ENCODE results near the gene FBXW5.

FBXW5 gene

GRCh38 chr9:136961279-136962065 is 16.9 kb upstream of the FBXW5 start:
- no peak for DNase-seq

GRCh38 chr9:136960938-136961275 is 16.4 kb upstream of the FBXW5 start:
- no peak for DNase-seq

GRCh38 chr9:136960212-136960937 is 15.8 kb upstream of the FBXW5 start:
- DNase-seq, result no peak

- no peak for DNase-seq
Measured at GRCh38 chr9:136958898-136959850, 14.6 kb upstream of the FBXW5 start.

- DNase-seq, result no peak
Measured at GRCh38 chr9:136958473-136958872, 13.9 kb upstream of the FBXW5 start.

GRCh38 chr9:136957901-136958300 is 13.4 kb upstream of the FBXW5 start:
- no peak for DNase-seq

- DNase-seq, result no peak
Measured at GRCh38 chr9:136957461-136957860, 12.9 kb upstream of the FBXW5 start.

- DNase-seq, result no peak
Measured at GRCh38 chr9:136956604-136957003, 12.1 kb upstream of the FBXW5 start.

GRCh38 chr9:136955943-136956335 is 11.4 kb upstream of the FBXW5 start:
- no peak for DNase-seq

- no peak for DNase-seq
Measured at GRCh38 chr9:136955202-136955942, 10.8 kb upstream of the FBXW5 start.

- DNase-seq, result no peak
Measured at GRCh38 chr9:136954270-136955083, 9.9 kb upstream of the FBXW5 start.

- DNase-seq, result no peak
Measured at GRCh38 chr9:136953771-136954269, 9.3 kb upstream of the FBXW5 start.

GRCh38 chr9:136952876-136953770 is 8.6 kb upstream of the FBXW5 start:
- DNase-seq, result no peak

GRCh38 chr9:136952321-136952850 is 7.8 kb upstream of the FBXW5 start:
- DNase-seq, result no peak

GRCh38 chr9:136951541-136952320 is 7.2 kb upstream of the FBXW5 start, which contains the start of gene LCN12:
TSS of gene LCN12 (plus strand) at chr9:136952273. CDS start at chr9:136952328, 55 bp downstream.
- no peak for DNase-seq

- DNase-seq, result no peak
Measured at GRCh38 chr9:136950656-136951276, 6.2 kb upstream of the FBXW5 start.

- peak; percentile 68 to 84 for DNase-seq
Measured at GRCh38 chr9:136949817-136950655, 5.5 kb upstream of the FBXW5 start.

All from bone marrow (tissue), 2 donors.